ENCODE measurements around the gene SPG21.

GRCh38 chr15:64987136-64987535 is 2.6 kb downstream of the SPG21 start:
- TF ChIP-seq POLR2A (IDR thresholded peaks at IDR 0.05; ENCODE audit: low read depth) = no peak
- no peak for TF ChIP-seq CTCF (IDR thresholded peaks at IDR 0.05)
- TF ChIP-seq EP300 (IDR thresholded peaks at IDR 0.05) = no peak
- TF ChIP-seq POLR2AphosphoS5 (IDR thresholded peaks at IDR 0.05) = no peak
